Hepatocyte (in vitro differentiated cells): ENCODE measurements around the gene IGSF9.

Experiments
- CTCF ChIP-seq: fragments of 200-600 bp; sonication (generic); IDR thresholded peaks from 2 replicates; pipeline ENCODE4 v1.5.1; 2016; ENCODE audit warnings: antibody characterized with exemption, mild to moderate bottlenecking; ENCODE audit not compliant: poor library complexity
- EZH2 ChIP-seq: fragments of 200-600 bp; sonication (generic); IDR thresholded peaks from 2 replicates; pipeline ENCODE4 v1.6.1; 2016; ENCODE audit warnings: antibody characterized with exemption, mild to moderate bottlenecking, borderline replicate concordance
- EZH2phosphoT487 ChIP-seq: fragments of 200-600 bp; sonication (generic); IDR thresholded peaks from one replicate; pipeline ENCODE4 v1.6.1; 2018; ENCODE audit warnings: antibody characterized with exemption, mild to moderate bottlenecking, low read depth, moderate library complexity; ENCODE audit not compliant: unreplicated experiment, severe bottlenecking

GRCh38 chr1:159990005-159990404 is 44.6 kb upstream of the IGSF9 start:
- TF ChIP-seq CTCF, result no peak
- no peak for TF ChIP-seq EZH2
- no peak for TF ChIP-seq EZH2phosphoT487
